ENCODE data around the gene HDAC4.

The HDAC4 gene

GRCh38 chr2:239093542-239093941 lies 307.3 kb downstream of the HDAC4 start:
- no peak for DNase-seq

- no peak for DNase-seq
Measured at GRCh38 chr2:239092571-239093294, 308.1 kb downstream of the HDAC4 start.

GRCh38 chr2:239089884-239090283 lies 310.9 kb downstream of the HDAC4 start:
- no peak for DNase-seq

GRCh38 chr2:239087046-239087710 lies 313.6 kb downstream of the HDAC4 start:
- DNase-seq, result no peak

GRCh38 chr2:239086325-239087020 lies 314.3 kb downstream of the HDAC4 start:
- no peak for DNase-seq

GRCh38 chr2:239085201-239085992 lies 315.4 kb downstream of the HDAC4 start:
- DNase-seq, result no peak

GRCh38 chr2:239084007-239084406 lies 316.8 kb downstream of the HDAC4 start:
- no peak for DNase-seq

GRCh38 chr2:239082425-239082824 lies 318.4 kb downstream of the HDAC4 start:
- no peak for DNase-seq

GRCh38 chr2:239081622-239082021 lies 319.2 kb downstream of the HDAC4 start:
- DNase-seq, result no peak

- DNase-seq, result no peak
Measured at GRCh38 chr2:239081046-239081445, 319.8 kb downstream of the HDAC4 start.

- no peak for DNase-seq
Measured at GRCh38 chr2:239079671-239080294, 321.0 kb downstream of the HDAC4 start.

GRCh38 chr2:239078128-239078924 lies 322.5 kb downstream of the HDAC4 start:
- no peak for DNase-seq

- no peak for DNase-seq
Measured at GRCh38 chr2:239077260-239077659, 323.6 kb downstream of the HDAC4 start.

GRCh38 chr2:239075918-239076758 lies 324.7 kb downstream of the HDAC4 start:
- DNase-seq, result no peak

GRCh38 chr2:239073745-239074530 lies 326.9 kb downstream of the HDAC4 start:
- no peak for DNase-seq

GRCh38 chr2:239073270-239073669 lies 327.6 kb downstream of the HDAC4 start:
- no peak for DNase-seq

GRCh38 chr2:239072786-239073185 lies 328.0 kb downstream of the HDAC4 start:
- DNase-seq, result no peak

- DNase-seq, result no peak
Measured at GRCh38 chr2:239070466-239070865, 330.4 kb downstream of the HDAC4 start.

- peak; percentile 28 for DNase-seq
Measured at GRCh38 chr2:239069362-239070333, 331.2 kb downstream of the HDAC4 start.
